Limb (tissue), 2 donors: Measurements from ENCODE around the gene KLHL26.

Source experiments
- DNase-seq, 2 donors: peaks; one replicate each; pipeline ENCODE4 v3.0.0-alpha.2; 2016; ENCODE audit errors: extremely low spot score in 2 of 2

The KLHL26 gene

DNA sequence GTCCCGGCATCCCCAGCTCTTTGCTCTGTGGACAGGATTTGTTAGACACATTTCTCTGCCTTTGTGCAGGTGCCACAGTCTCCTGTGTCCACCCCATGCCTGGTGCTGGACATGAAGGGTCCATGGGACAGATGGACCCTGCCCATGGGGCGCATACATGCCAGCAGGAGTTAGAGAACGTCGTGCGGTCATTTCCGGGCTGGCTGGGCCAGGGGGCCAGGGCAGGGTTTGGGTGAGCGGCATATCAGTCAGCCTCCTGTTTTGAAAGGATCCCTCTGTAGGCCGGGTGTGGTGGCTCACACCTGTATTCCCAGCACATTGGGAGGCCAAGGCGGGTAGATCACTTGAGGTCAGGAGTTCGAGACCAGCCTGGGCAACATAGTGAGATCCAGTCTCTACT lies 11.0 kb downstream of the KLHL26 start:
- peak in 1 of 2 donors; percentile 19 for DNase-seq

GRCh38 chr19:18648973-18649315 lies 12.1 kb downstream of the KLHL26 start:
- DNase-seq, result peak in 1 of 2 donors; percentile 37

DNA sequence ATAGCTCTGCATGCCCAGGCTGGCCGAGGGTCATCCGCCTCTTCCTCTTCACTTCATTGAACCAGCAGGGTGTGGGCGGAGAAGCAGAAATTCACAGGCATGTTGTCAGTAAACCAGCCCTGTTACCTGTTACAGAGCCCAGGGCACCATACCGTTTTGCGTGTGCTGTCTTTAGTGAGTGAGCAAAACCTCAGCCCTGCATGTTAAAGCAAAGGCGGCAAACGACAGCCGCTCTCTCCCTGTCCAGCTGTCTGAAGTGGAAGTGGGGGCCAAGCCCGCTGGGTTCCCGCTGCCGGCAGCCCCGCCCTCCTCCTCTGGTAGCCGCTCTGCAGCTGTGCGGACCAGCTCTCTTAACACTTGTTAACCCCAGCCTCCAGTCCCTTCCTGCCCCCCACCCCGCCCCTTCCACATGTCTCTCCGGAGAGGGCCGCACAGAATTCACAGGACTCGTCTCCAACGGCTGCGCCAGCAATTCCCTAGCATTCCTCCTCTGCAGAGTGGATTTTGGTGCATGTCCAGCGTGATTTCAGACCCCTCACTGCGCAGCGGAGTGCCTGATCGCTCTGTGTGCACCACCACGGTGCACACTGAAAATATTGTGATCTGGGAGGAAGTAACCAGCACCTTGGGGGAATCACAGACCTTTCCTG lies 12.7 kb downstream of the KLHL26 start:
- DNase-seq, result peak; percentile 74 to 83

DNA sequence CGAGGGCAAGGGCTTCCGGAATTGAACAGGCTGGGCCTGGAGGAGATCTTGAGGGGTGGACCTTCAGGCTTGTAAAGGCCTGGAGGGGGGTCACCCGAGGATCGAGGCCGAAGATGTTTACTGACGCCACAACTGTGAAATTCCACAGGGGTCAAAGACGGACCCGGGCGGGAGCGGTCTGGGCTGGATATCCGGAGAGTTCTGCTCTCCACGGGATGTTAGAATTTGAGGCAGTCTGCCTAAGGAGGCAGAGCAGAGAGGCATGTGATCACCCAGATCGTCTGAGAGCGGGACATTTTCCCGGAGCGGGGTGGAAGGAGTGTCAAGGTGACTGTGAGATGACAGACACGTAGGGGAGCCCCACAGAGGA lies 13.2 kb downstream of the KLHL26 start:
- no peak for DNase-seq

- DNase-seq, result peak in 1 of 2 donors; percentile 50
Observed at GRCh38 chr19:18650468-18651041, 13.7 kb downstream of the KLHL26 start.

- DNase-seq, result no peak
Observed at GRCh38 chr19:18651300-18651699, 14.5 kb downstream of the KLHL26 start.

DNA sequence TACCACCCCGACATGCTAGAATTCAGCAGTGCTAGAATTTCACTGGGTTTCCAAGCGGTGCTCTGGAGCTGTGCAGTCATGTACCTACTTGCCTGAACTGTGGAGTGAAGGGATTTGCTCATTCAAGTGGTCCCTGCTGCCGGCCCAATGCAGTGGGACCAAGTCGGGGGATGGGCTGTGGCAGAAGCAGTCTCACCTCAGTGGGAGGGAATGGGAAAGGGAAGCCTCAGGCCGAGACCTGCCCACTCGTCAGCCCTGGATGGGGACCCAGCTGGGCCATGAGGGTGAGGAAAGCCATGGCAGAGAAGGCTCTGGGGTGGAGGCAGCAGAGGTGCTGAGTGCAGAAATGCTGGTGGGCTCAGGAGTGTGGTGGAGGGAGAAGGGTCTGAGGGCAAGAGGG lies 14.9 kb downstream of the KLHL26 start:
- DNase-seq, result peak in 1 of 2 donors; percentile 17

DNA sequence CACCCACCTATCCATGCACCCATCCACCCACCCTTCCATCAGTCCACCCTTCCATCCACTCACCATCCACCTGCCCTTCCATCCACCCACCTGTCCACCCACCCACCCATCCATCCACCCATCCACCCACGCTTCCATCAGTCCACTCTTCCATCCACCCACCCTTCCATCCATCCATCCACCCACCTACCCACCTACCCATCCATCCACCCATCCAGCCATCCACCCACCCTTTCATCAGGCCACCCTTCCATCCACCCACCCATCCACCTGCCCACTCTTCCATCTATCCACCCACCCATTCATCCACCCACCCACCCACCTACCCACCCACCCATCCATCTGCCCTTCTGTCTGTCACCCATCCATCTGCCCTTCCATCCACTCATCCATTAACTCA lies 17.0 kb downstream of the KLHL26 start:
- no peak for DNase-seq

GRCh38 chr19:18654469-18654868 lies 17.6 kb downstream of the KLHL26 start:
- no peak for DNase-seq

DNA sequence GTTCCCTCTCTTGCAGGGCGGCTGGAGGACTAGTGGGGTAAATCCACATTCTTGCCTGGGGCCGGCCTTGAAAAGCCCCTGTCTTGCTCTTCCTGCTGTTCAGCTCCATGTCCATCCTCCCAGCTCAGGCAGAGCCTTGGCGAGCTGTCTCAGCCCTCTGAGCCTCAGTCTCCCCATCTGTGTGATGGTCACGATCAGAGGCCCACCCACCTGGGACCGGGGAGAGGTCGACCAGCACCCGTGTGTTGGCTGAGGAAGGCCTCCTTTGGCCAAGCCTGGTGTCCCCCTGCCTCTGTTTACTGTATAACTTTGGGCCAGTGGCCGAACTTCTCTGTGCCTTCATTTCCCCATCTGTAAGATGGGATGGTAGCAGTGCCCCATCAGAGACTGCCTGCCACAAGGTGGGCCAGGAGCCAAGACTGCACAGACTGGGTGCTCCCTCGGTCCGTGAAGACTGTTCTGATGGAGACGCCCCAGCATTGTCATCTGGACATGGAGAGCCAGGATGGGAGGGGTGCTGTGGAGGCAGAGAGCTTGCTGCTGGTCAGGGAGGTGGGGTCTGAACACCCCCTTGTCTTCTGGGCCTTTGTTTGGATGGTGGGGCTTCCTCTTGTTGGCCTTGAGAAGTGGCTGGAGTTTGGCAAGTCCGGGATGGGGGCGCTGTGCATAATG lies 18.5 kb downstream of the KLHL26 start:
- no peak for DNase-seq

- peak in 1 of 2 donors; percentile 32 for DNase-seq
Observed at GRCh38 chr19:18656337-18657086, 19.7 kb downstream of the KLHL26 start.

GRCh38 chr19:18657590-18658365 lies 20.9 kb downstream of the KLHL26 start:
- DNase-seq, result peak in 1 of 2 donors; percentile 64

DNA sequence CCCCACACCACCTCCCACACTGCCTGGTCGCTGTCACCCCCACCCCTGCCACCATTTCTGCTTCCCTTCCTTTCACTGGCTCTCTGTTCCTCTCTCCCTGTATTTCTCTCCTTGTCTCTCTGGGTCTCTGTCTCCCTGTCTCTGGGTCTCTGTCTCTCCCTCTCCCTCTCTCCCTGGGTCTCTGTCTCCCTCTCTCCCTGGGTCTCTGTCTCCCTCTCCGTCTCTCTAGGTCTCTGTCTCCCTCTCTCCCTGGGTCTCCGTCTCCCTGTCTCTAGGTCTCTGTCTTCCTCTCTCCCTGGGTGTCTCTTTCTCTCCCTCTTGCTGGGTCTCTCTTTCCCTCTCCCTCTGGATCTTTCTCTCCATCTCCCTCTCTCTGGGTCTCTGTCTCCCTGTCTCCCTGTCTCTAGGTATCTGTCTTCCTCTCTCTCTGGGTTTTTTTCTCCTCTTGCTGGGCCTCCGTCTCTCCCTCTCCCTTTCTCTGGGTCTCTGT lies 21.6 kb downstream of the KLHL26 start:
- no peak for DNase-seq

GRCh38 chr19:18659281-18660050 lies 22.6 kb downstream of the KLHL26 start:
- peak in 1 of 2 donors; percentile 60 for DNase-seq

- peak in 1 of 2 donors; percentile 32 for DNase-seq
Observed at GRCh38 chr19:18660051-18660910, 23.5 kb downstream of the KLHL26 start.

DNA sequence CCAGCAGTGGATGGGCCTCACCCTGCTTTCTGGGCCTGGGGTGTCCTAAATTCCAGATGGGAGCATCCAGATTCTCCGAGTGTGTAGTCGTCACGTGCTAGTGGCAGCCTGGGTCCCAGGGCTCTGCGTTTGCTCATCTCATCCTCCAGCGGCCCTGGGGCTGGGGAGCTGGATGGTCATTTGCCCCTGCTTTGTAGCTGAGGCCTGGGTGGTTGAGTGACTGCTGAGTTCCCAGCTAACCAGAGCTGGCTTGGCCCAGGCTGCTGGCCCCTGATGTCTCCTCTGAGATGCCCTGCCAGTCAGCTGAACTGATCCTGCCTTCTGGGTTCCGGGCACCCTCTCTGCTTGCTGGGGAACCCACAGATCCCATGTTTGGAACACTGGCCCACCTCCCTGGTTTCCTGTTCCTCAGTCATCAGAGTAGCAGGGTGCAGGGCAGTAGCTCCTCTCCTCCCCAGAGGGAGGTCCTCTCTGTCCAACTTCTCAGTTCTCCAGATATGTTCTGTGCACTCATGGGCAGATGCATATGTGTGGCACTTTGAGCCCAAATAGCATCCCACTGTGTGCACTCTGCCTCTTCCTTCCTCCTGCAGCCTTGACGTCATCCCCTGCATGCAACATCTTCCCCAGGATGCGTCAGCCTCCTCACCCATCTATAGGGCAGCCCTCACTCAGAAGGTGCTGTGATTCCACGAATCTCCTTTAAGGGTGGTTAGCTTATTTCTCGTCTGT lies 24.3 kb downstream of the KLHL26 start:
- DNase-seq, result no peak

DNA sequence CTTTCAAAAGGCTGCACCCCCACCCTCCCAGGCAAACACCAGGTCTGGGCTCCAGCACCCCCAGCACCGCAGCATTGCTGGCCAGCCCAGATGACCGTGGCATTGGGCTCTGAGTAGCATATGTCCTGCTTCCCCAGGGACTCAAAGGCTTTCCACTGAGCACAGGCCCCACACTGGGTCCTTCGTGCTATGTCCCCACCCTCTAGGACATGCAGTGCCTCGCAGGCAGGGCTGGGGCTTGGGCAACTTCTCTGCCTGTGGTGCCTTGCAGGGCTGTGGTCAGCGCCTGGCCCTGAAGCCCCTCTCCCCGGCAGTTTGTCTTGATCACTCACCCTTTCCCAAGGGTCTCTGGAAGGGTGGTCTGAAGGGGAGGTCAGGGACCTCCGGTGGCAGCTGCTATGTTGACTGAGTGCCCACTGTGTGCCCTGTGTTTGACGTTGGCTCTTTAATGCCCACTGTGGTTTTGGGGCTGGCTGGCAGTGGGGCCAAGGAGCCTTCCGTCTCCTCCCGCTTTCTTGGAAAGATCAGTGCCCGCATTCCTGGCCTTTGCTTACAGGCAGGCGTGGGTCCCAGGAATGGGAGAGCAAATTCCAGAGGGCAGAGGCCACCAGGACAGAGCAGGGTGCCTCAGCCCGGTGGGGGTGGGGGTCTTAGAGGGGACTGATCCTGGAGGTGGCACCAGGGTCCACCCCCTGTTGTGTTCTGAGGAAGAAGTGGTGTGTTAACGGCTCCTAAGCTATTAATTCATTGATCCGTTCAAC lies 26.3 kb downstream of the KLHL26 start:
- peak in 1 of 2 donors; percentile 21 for DNase-seq

- no peak for DNase-seq
Observed at GRCh38 chr19:18663940-18664530, 27.2 kb downstream of the KLHL26 start.
